Liver (tissue), 9 donors: Measurements from ENCODE around the gene DUS1L. TPM values are rescaled to one million over a fixed set of nuclear protein-coding genes. Genes with fewer than 3 reads are reported as not detected.

ENCODE experiments used
- DNase-seq: peaks from one replicate; pipeline ENCODE4 v3.0.0-alpha.2; 2017; ENCODE audit warnings: low spot score
- H3K27ac ChIP-seq, 2 donors: one replicate each; pipeline ENCODE4 v1.7.0; 2013; ENCODE audit warnings: inconsistent platforms in 2 of 2, low read length in 2 of 2, control low read depth in 1 of 2, low read depth in 1 of 2, mild to moderate bottlenecking in 1 of 2
- H3K27me3 ChIP-seq, 4 donors: one replicate each; pipeline versions ENCODE4 v1.6.1 to v1.7.0; 2013; ENCODE audit warnings: low read length in 3 of 4, inconsistent platforms in 1 of 4, mild to moderate bottlenecking in 1 of 4, moderate library complexity in 1 of 4; ENCODE audit not compliant: control insufficient read depth in 4 of 4, insufficient read depth in 4 of 4
- H3K36me3 ChIP-seq, 4 donors: one replicate each; pipeline versions ENCODE4 v1.6.1 to v1.7.0; 2013; ENCODE audit warnings: low read length in 3 of 4, mild to moderate bottlenecking in 3 of 4, low read depth in 1 of 4, moderate library complexity in 1 of 4; ENCODE audit not compliant: control insufficient read depth in 4 of 4, insufficient read depth in 3 of 4
- H3K4me1 ChIP-seq, 4 donors: one replicate each; pipeline versions ENCODE4 v1.6.1 to v1.7.0; 2013; ENCODE audit warnings: low read length in 3 of 4, mild to moderate bottlenecking in 3 of 4, moderate library complexity in 1 of 4; ENCODE audit not compliant: control insufficient read depth in 4 of 4, insufficient read depth in 4 of 4
- H3K4me3 ChIP-seq, 3 donors: one replicate each; pipeline versions ENCODE4 v1.6.1 to v1.7.0; 2013; ENCODE audit warnings: low read length in 3 of 3, control low read depth in 1 of 3, low read depth in 1 of 3, mild to moderate bottlenecking in 1 of 3
- H3K9ac ChIP-seq, 2 donors: one replicate each; pipeline ENCODE4 v1.7.0; 2013; ENCODE audit warnings: low read length in 2 of 2, mild to moderate bottlenecking in 2 of 2, moderate library complexity in 2 of 2, control low read depth in 1 of 2, low read depth in 1 of 2
- H3K9me3 ChIP-seq, 4 donors: one replicate each; pipeline versions ENCODE4 v1.6.1 to v1.7.0; 2013; ENCODE audit warnings: low read length in 3 of 4; ENCODE audit not compliant: control insufficient read depth in 4 of 4
- ATF3 ChIP-seq: IDR thresholded peaks from 2 replicates; pipeline ENCODE4 v1.6.1; 2016; ENCODE audit warnings: antibody characterized with exemption
- CTCF ChIP-seq: fragments of 150-350 bp; IDR thresholded peaks from 2 replicates; pipeline ENCODE4 v1.5.1; 2017; ENCODE audit warnings: improper control_type of control experiment, low read depth, low read length; ENCODE audit not compliant: missing input control
- EGR1 ChIP-seq, 2 donors: IDR thresholded peaks; 2 replicates each; pipeline ENCODE4 v1.6.1; 2016 to 2018; ENCODE audit warnings: antibody characterized with exemption in 2 of 2, low read depth in 2 of 2
- FOXA1 ChIP-seq: IDR thresholded peaks from 2 replicates; pipeline ENCODE4 v1.6.1; 2016; ENCODE audit warnings: antibody characterized with exemption
- GABPA ChIP-seq, 2 donors: IDR thresholded peaks in 1 of 2; conservative IDR thresholded peaks in 1 of 2; 2 replicates each; pipeline ENCODE4 v1.6.1; 2016; ENCODE audit warnings: antibody characterized with exemption in 2 of 2, mild to moderate bottlenecking in 1 of 2, moderate library complexity in 1 of 2
- HNF4A ChIP-seq, 2 donors: conservative IDR thresholded peaks; 2 replicates each; pipeline ENCODE4 v1.6.1; 2016; ENCODE audit warnings: antibody characterized with exemption in 2 of 2, mild to moderate bottlenecking in 2 of 2
- HNF4G ChIP-seq: IDR thresholded peaks from 2 replicates; pipeline ENCODE4 v1.6.1; 2016; ENCODE audit warnings: antibody characterized with exemption
- JUND ChIP-seq, 2 donors: IDR thresholded peaks; 2 replicates each; pipeline ENCODE4 v1.6.1; 2016; ENCODE audit warnings: antibody characterized with exemption in 2 of 2
- MAX ChIP-seq: IDR thresholded peaks from 2 replicates; pipeline ENCODE4 v1.6.1; 2016; ENCODE audit warnings: antibody characterized with exemption
- NR2F2 ChIP-seq: IDR thresholded peaks from 2 replicates; pipeline ENCODE4 v1.6.1; 2016; ENCODE audit warnings: antibody characterized with exemption
- RAD21 ChIP-seq, 2 donors: IDR thresholded peaks; 2 replicates each; pipeline ENCODE4 v1.6.1; 2016; ENCODE audit warnings: antibody characterized with exemption in 2 of 2, mild to moderate bottlenecking in 2 of 2
- REST ChIP-seq: IDR thresholded peaks from 2 replicates; pipeline ENCODE4 v1.6.1; 2016; ENCODE audit warnings: antibody characterized with exemption, mild to moderate bottlenecking
- RXRA ChIP-seq, 2 donors: IDR thresholded peaks; 2 replicates each; pipeline ENCODE4 v1.6.1; 2017 to 2018; ENCODE audit warnings: antibody characterized with exemption in 2 of 2, mild to moderate bottlenecking in 1 of 2
- SP1 ChIP-seq: IDR thresholded peaks from 2 replicates; pipeline ENCODE4 v1.6.1; 2018; ENCODE audit warnings: antibody characterized with exemption, mild to moderate bottlenecking
- TAF1 ChIP-seq: conservative IDR thresholded peaks from 2 replicates; pipeline ENCODE4 v1.6.1; 2016; ENCODE audit warnings: antibody characterized with exemption, mild to moderate bottlenecking
- YY1 ChIP-seq: IDR thresholded peaks from 2 replicates; pipeline ENCODE4 v1.6.1; 2016; ENCODE audit warnings: antibody characterized with exemption, mild to moderate bottlenecking
- WGBS: extraction: QIAGEN DNeasy Blood & Tissue Kit; methylation state at CpG from one replicate; pipeline ENCODE4 v1.1.7; 2013; 5-methylcytosine and 5-hydroxymethylcytosine counted together
- polyA plus RNA-seq, 2 donors: library from polyadenylated mRNA; stranded (reverse) in 1 of 2; unstranded in 1 of 2; fragments of 200-250 nt in 1 of 2; fragments of >200 nt in 1 of 2; fragmentation: Nextera tagmentation in 1 of 2; extraction: Ambion mirVana in 1 of 2; gene quantifications; one replicate each; pipeline versions ENCODE4 v1.2.1 to v1.2.3, GENCODE V29; 2013 to 2015
- total RNA-seq, 2 donors: library from RNA; depleted of rRNA; stranded (reverse); fragments of >200 nt; gene quantifications; one replicate each; pipeline ENCODE4 v1.2.3, GENCODE V29; 2014
- donor health status: healthy.
- donor health status: healthy.
- donor health status: healthy.
- donor health status: healthy.
- donor health status: healthy.

The DUS1L gene
- total and polyA plus RNA-seq, 4 donors, result 40.6 to 74.7 (median 53.3) TPM

GRCh38 chr17:82013341-82013740 lies 52.3 kb downstream of the DUS1L start (continued):
- TF ChIP-seq RAD21 (IDR thresholded peaks at IDR 0.05) (no peak), NR2F2 (no peak), ATF3 (no peak)

GRCh38 chr17:82012640-82013295 lies 52.8 kb downstream of the DUS1L start:
- Histone ChIP-seq H3K27ac (no peak overlapping the region), H3K4me1 (no peaks in the 10 kb centered on the region), H3K9ac (no peak overlapping the region), H3K36me3 (peaks cover 0 to 9% (median 3%) of the 10 kb centered on the region in 4 donors), H3K27me3 (no peaks in the 10 kb centered on the region), H3K9me3 (no peaks in the 10 kb centered on the region), H3K4me3 (no peak overlapping the region)
- TF ChIP-seq EGR1 (IDR thresholded peaks at IDR 0.05; ENCODE audit: low read depth in 2 of 2) (no peak), REST (no peak), JUND (IDR thresholded peaks at IDR 0.05) (no peak), GABPA (IDR thresholded peaks at IDR 0.05 in 1 of 2, conservative IDR thresholded peaks at IDR 0.05 in 1 of 2) (no peak), RXRA (IDR thresholded peaks at IDR 0.05) (no peak), CTCF (no peak), SP1 (no peak), ATF3 (no peak), TAF1 (no peak), HNF4G (no peak), MAX (no peak), FOXA1 (no peak)
- no peak for DNase-seq
- WGBS, result 93% methylated on average over 19 of the region's 19 CpGs

GRCh38 chr17:82012261-82012639 lies 53.4 kb downstream of the DUS1L start:
- H3K27me3 ChIP-seq, result no peaks in the 10 kb centered on the region
- H3K4me1 ChIP-seq, result no peaks in the 10 kb centered on the region
- no peak for DNase-seq
- WGBS, result 89% methylated on average over 20 of the region's 20 CpGs
- H3K9ac ChIP-seq, result no peak overlapping the region
- peaks cover 0 to 9% (median 3%) of the 10 kb centered on the region in 4 donors for H3K36me3 ChIP-seq
- no peak overlapping the region for H3K4me3 ChIP-seq
- H3K9me3 ChIP-seq, result no peaks in the 10 kb centered on the region
- no peak overlapping the region for H3K27ac ChIP-seq
- no peak for TF ChIP-seq EGR1 (IDR thresholded peaks at IDR 0.05; ENCODE audit: low read depth in 2 of 2)
- TF ChIP-seq HNF4G, result no peak
- no peak for TF ChIP-seq ATF3
- no peak for TF ChIP-seq RXRA (IDR thresholded peaks at IDR 0.05)
- TF ChIP-seq HNF4A (conservative IDR thresholded peaks at IDR 0.05), result no peak
- no peak for TF ChIP-seq REST
- TF ChIP-seq YY1, result no peak
- no peak for TF ChIP-seq RAD21 (IDR thresholded peaks at IDR 0.05)
- no peak for TF ChIP-seq SP1
- TF ChIP-seq MAX, result no peak
- no peak for TF ChIP-seq JUND (IDR thresholded peaks at IDR 0.05)
